BJ (cell line): Measurements from ENCODE around the gene SIVA1. TPM values are rescaled to one million over a fixed set of nuclear protein-coding genes. Genes with fewer than 3 reads are reported as not detected.

Experiments
- CTCF ChIA-PET: fragments of 350-600 bp; formaldehyde crosslinking; extraction: SDS; loops from one replicate; lab custom pipeline; 2021; ENCODE audit warnings: antibody characterized with exemption, inconsistent platforms; lab: Yijun Ruan, JAX
- POLR2A ChIA-PET: fragments of 300-600 bp; sonication (Branson Sonifier 250); formaldehyde crosslinking; extraction: SDS; loops from one replicate; lab custom pipeline; 2021; ENCODE audit warnings: antibody characterized with exemption; lab: Charles Lee
- DNase-seq: peaks from one replicate; pipeline ENCODE4 v3.0.0-alpha.2; 2011; ENCODE audit warnings: low read depth
- H3K27me3 ChIP-seq: 2 replicates; pipeline ENCODE4 v1.6.0; 2011; ENCODE audit warnings: low read length; ENCODE audit not compliant: control insufficient read depth, insufficient read depth
- H3K36me3 ChIP-seq: 2 replicates; pipeline ENCODE4 v1.5.1; 2011; ENCODE audit warnings: low read length; ENCODE audit not compliant: control insufficient read depth, insufficient read depth
- H3K4me3 ChIP-seq: 2 replicates; pipeline ENCODE4 v1.5.1; 2011; ENCODE audit warnings: low read depth, mild to moderate bottlenecking, control low read depth, low read length
- polyA plus RNA-seq: library from polyadenylated mRNA; depleted of rRNA; stranded (reverse); fragments of >200 nt; gene quantifications from 2 replicates; pipeline ENCODE4 v1.2.3, GENCODE V29; 2011
- TF ChIP-seq, protein P1 (sequence below): IDR thresholded peaks from 2 replicates; pipeline ENCODE4 v1.5.1; 2011; ENCODE audit warnings: low read depth, mild to moderate bottlenecking, control low read depth, inconsistent platforms, low read length, moderate library complexity; ENCODE audit not compliant: insufficient read depth

Gene SIVA1
- polyA plus RNA-seq, 1 experiment = 116 TPM

DNA sequence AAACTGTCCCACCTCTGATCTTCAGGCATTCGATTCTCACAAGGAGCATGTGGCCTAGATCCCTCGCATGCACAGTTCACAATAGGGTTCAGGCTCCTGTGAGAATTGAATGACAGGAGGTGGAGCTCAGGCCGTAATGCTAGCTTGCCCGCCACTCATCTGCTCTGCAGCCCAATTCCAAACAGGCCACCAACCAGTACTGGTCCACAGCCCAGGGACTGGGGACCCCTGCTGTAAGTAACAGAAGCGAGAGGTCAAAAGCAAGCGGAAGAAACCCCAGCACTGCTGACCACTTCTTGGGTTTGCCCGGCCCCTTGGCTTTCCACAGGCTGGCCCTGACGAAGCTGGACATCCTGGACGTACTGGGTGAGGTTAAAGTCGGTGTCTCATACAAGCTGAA is 8.5 kb upstream of the SIVA1 start:
- ChIA-PET POLR2A (no interaction called here), CTCF (interaction anchor here (1.1 to 7.5 kb wide), 2 partner anchors 19 to 82 kb away, joined by 3 to 49 read pairs; partner anchors contain the start of gene ADSS1)
- Histone ChIP-seq H3K4me3 (no peak overlapping the region), H3K36me3 (no peaks in the 10 kb centered on the region; the same call in 1 of the 2 replicates), H3K27me3 (no peaks in the 10 kb centered on the region)
- TF ChIP-seq, protein P1, sequence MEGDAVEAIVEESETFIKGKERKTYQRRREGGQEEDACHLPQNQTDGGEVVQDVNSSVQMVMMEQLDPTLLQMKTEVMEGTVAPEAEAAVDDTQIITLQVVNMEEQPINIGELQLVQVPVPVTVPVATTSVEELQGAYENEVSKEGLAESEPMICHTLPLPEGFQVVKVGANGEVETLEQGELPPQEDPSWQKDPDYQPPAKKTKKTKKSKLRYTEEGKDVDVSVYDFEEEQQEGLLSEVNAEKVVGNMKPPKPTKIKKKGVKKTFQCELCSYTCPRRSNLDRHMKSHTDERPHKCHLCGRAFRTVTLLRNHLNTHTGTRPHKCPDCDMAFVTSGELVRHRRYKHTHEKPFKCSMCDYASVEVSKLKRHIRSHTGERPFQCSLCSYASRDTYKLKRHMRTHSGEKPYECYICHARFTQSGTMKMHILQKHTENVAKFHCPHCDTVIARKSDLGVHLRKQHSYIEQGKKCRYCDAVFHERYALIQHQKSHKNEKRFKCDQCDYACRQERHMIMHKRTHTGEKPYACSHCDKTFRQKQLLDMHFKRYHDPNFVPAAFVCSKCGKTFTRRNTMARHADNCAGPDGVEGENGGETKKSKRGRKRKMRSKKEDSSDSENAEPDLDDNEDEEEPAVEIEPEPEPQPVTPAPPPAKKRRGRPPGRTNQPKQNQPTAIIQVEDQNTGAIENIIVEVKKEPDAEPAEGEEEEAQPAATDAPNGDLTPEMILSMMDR = no peak
- no peak for DNase-seq

DNA sequence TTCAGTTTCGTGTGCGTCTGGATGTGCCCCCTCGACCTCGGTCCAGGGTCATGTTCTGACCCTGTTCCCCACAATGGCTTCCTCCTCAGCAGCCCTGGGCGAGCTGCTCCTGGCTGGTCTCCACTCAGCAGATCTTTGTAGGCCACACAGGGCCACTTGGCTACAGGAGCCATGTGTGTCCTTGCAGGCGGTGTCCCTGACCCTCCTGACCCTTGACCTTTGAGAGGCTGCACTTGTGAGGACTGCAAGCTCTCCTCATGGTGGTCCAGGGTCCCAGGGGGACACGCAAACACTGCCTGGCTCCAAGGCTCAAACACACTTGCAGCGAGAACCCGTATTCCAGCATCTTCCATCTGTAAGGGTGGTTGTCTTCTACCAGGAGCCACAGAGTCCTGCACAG is 7.5 kb upstream of the SIVA1 start:
- POLR2A ChIA-PET = no interaction called here
- TF ChIP-seq, protein P1 = no peak
- Histone ChIP-seq H3K4me3 (no peak overlapping the region), H3K27me3 (no peaks in the 10 kb centered on the region), H3K36me3 (no peaks in the 10 kb centered on the region; the same call in 1 of the 2 replicates)
- DNase-seq = no peak
- CTCF ChIA-PET = interaction anchor here (0.5 to 7.5 kb wide), 6 partner anchors 8 to 81 kb away, joined by 3 to 49 read pairs (median 3); partner anchors contain the start of gene ADSS1

DNA sequence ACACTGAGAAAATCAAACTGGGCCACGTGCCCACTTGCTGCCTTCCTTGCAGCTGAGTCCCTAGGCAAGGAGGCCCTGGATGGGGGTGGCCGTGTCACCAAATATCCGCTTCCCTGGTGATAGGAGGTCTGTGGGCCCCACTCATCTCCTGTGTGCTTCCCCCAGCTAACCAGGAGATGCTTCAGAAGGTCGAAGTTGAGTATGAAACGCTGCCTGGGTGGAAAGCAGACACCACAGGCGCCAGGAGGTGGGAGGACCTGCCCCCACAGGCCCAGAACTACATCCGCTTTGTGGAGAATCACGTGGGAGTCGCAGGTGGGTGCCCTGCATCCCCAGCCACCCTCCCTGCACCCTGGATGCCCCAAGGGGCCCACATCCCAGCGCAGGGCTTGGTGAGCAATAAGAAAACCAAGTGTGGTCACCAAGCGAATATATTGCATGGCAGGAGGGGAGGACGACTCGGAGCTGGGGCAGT is 6.8 kb upstream of the SIVA1 start:
- DNase-seq = no peak
- TF ChIP-seq, protein P1 = no peak
- no peaks in the 10 kb centered on the region; the same call in 1 of the 2 replicates for H3K36me3 ChIP-seq
- ChIA-PET POLR2A (interaction anchor here (0.5 kb wide), 1 partner anchor 10 kb away, joined by 3 read pairs; no protein-coding TSS in a partner anchor), CTCF (interaction anchor here (0.7 to 7.5 kb wide), 7 partner anchors 9 to 677 kb away, joined by 3 to 49 read pairs (median 4); partner anchors contain the start of gene ADSS1)
- no peaks in the 10 kb centered on the region for H3K27me3 ChIP-seq
- no peak overlapping the region for H3K4me3 ChIP-seq

GRCh38 chr14:104746934-104747481 is 5.9 kb upstream of the SIVA1 start:
- POLR2A ChIA-PET = interaction anchor here (0.5 kb wide), 1 partner anchor 10 kb away, joined by 3 read pairs; no protein-coding TSS in a partner anchor
- peak; percentile 44 for DNase-seq
- Histone ChIP-seq H3K27me3 (no peaks in the 10 kb centered on the region), H3K4me3 (no peak overlapping the region), H3K36me3 (no peaks in the 10 kb centered on the region; the same call in 1 of the 2 replicates)
- CTCF ChIA-PET = interaction anchor here (1.1 to 7.5 kb wide), 4 partner anchors 22 to 79 kb away, joined by 4 to 49 read pairs (median 4); partner anchors contain the start of gene ADSS1
- TF ChIP-seq, protein P1 = no peak

GRCh38 chr14:104747876-104748275 is 5.1 kb upstream of the SIVA1 start:
- H3K27me3 ChIP-seq = no peaks in the 10 kb centered on the region
- no peaks in the 10 kb centered on the region; the same call in 1 of the 2 replicates for H3K36me3 ChIP-seq
- POLR2A ChIA-PET = no interaction called here
- no peak overlapping the region for H3K4me3 ChIP-seq
- CTCF ChIA-PET = interaction anchor here (1.4 to 7.5 kb wide), 3 partner anchors 23 to 78 kb away, joined by 4 to 49 read pairs (median 5); partner anchors contain the start of gene ADSS1
- no peak for DNase-seq
- TF ChIP-seq, protein P1 = no peak
